Colon (tissue), 2 donors: ENCODE measurements around the gene FCN2.

Experiments
- FAIRE-seq: peaks from 2 replicates; lab custom pipeline; 2012; peaks lifted over from hg19 to GRCh38; lab: Jason Lieb, UNC
- donor health status: control.
- donor health status: control.

Gene FCN2

GRCh38 chr9:134880484-134881312 lies at the start of gene FCN2:
FCN2 (plus strand) TSS chr9:134880810; CDS start chr9:134880822, 12 bp downstream.
- FAIRE-seq = no peak

- no peak for FAIRE-seq
Measured at GRCh38 chr9:134830926-134831720, 49.5 kb upstream of the FCN2 start.

- FAIRE-seq = no peak
Measured at GRCh38 chr9:134832471-134832870, 48.1 kb upstream of the FCN2 start.

- no peak for FAIRE-seq
Measured at GRCh38 chr9:134833294-134833880, 47.2 kb upstream of the FCN2 start.

- no peak for FAIRE-seq
Measured at GRCh38 chr9:134834217-134834956, 46.2 kb upstream of the FCN2 start.

GRCh38 chr9:134834957-134835419 lies 45.6 kb upstream of the FCN2 start:
- no peak for FAIRE-seq

GRCh38 chr9:134835448-134835847 lies 45.2 kb upstream of the FCN2 start:
- no peak for FAIRE-seq

- no peak for FAIRE-seq
Measured at GRCh38 chr9:134835987-134836386, 44.6 kb upstream of the FCN2 start.

GRCh38 chr9:134836406-134836970 lies 44.1 kb upstream of the FCN2 start:
- no peak for FAIRE-seq

- no peak for FAIRE-seq
Measured at GRCh38 chr9:134837529-134837928, 43.1 kb upstream of the FCN2 start.

- FAIRE-seq = no peak
Measured at GRCh38 chr9:134838651-134839454, 41.8 kb upstream of the FCN2 start.

- FAIRE-seq = no peak
Measured at GRCh38 chr9:134839455-134840125, 41.0 kb upstream of the FCN2 start.

GRCh38 chr9:134840511-134840910 lies 40.1 kb upstream of the FCN2 start:
- FAIRE-seq = no peak

- no peak for FAIRE-seq
Measured at GRCh38 chr9:134841180-134841904, 39.3 kb upstream of the FCN2 start.

GRCh38 chr9:134842321-134842720 lies 38.3 kb upstream of the FCN2 start:
- no peak for FAIRE-seq

- no peak for FAIRE-seq
Measured at GRCh38 chr9:134843740-134844139, 36.9 kb upstream of the FCN2 start.

- FAIRE-seq = no peak
Measured at GRCh38 chr9:134844821-134845220, 35.8 kb upstream of the FCN2 start.

GRCh38 chr9:134846187-134846586 lies 34.4 kb upstream of the FCN2 start:
- FAIRE-seq = no peak

GRCh38 chr9:134846699-134847098 lies 33.9 kb upstream of the FCN2 start:
- FAIRE-seq = no peak

- no peak for FAIRE-seq
Measured at GRCh38 chr9:134847138-134847537, 33.5 kb upstream of the FCN2 start.
